ENCODE data around the gene TMEM54. TPM values are rescaled to one million over a fixed set of nuclear protein-coding genes. Genes with fewer than 3 reads are reported as not detected.

TMEM54 gene
- total and polyA plus RNA-seq, 2 donors (not counting 1 experiment from before 2014, with no cell fraction given), result 0.13 TPM; not detected in 1

DNA sequence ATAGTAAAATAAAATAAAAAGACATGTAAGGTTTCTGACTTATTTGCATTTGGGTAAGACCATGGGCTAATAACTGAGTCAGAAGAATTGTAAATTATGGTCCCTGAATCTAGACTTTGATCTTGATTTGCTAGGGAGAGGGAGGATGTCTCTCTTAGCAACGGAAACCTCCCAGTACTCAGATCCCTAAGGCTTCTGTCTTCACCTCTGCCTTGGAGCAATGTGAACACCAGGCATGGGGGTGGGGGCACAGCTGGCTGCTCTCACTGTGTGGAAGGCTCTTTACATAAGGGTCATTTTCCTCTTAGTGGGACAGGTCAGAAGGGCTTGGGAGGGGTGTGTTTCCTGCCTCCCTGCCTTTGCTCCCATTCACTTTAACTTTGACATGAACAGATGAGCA lies 17.0 kb upstream of the TMEM54 start:
- POLR2A ChIA-PET, result interaction anchor here (0.7 kb wide), 1 partner anchor 25 kb away, joined by 3 read pairs; no protein-coding TSS in a partner anchor
- H3K4me3 Mint-ChIP-seq, result no peak overlapping the region
- no peak for DNase-seq
- Histone ChIP-seq H2AFZ (ENCODE audit: insufficient read depth, low read depth, low read length, poor library complexity, severe bottlenecking) (no peak overlapping the region), H3K4me3 (ENCODE audit: control extremely low read depth in 1 of 5, extremely low read depth in 1 of 5, insufficient read depth in 1 of 5, low read depth in 2 of 5, low read length in 4 of 5) (no peak overlapping the region), H3K27ac (ENCODE audit: low read length in 2 of 2) (no peak overlapping the region), H3K9me3 (ENCODE audit: control extremely low read depth in 1 of 3, control insufficient read depth in 2 of 3, insufficient read depth in 1 of 3, low read length in 2 of 3) (peaks cover 0 to 3% (median 0%) of the 10 kb centered on the region in 3 donors), H3K27me3 (replicated peaks in 1 of 4; ENCODE audit: control extremely low read depth in 1 of 4, control insufficient read depth in 3 of 4, insufficient read depth in 4 of 4, low read length in 3 of 4) (peaks cover 0 to 49% (median 16%) of the 10 kb centered on the region in 4 experiments), H3K9ac (ENCODE audit: low read length) (no peak overlapping the region), H3K79me2 (ENCODE audit: control insufficient read depth, insufficient read depth, low read length) (no peaks in the 10 kb centered on the region), H3K36me3 (replicated peaks in 1 of 2; ENCODE audit: control extremely low read depth in 1 of 2, control insufficient read depth in 1 of 2, extremely low read depth in 1 of 2, insufficient read depth in 2 of 2, low read length in 1 of 2) (no peaks in the 10 kb centered on the region), H3K4me2 (replicated peaks; ENCODE audit: low read depth, low read length, poor library complexity, severe bottlenecking) (no peak overlapping the region), H3K4me1 (ENCODE audit: control insufficient read depth in 2 of 2, insufficient read depth in 2 of 2, low read length in 2 of 2) (no peaks in the 10 kb centered on the region), H4K20me1 (ENCODE audit: control insufficient read depth, insufficient read depth, low read length, poor library complexity, severe bottlenecking) (no peaks in the 10 kb centered on the region)
- CTCF ChIA-PET, result interaction anchor here (1.6 kb wide), 1 partner anchor 15 kb away, joined by 4 read pairs; no protein-coding TSS in a partner anchor
- no peak overlapping the region for H3K27ac Mint-ChIP-seq
- H3K4me1 Mint-ChIP-seq, result no peaks in the 10 kb centered on the region
- H3K27me3 Mint-ChIP-seq, result peaks cover 54% of the 10 kb centered on the region
- intact Hi-C loops (cut with micrococcal nuclease), result no loop called here
- no peak for ATAC-seq (ENCODE audit: low read depth)
- WGBS (ENCODE audit: insufficient coverage), result no CpG with 5 or more reads among the region's 1 CpG
- H3K9me3 Mint-ChIP-seq (ENCODE audit: insufficient read depth), result no peaks in the 10 kb centered on the region
- no peak for TF ChIP-seq EZH2 (IDR thresholded peaks at IDR 0.05; ENCODE audit: borderline replicate concordance, insufficient read depth, low read depth, low read length, poor library complexity, severe bottlenecking)
- TF ChIP-seq, protein P1, sequence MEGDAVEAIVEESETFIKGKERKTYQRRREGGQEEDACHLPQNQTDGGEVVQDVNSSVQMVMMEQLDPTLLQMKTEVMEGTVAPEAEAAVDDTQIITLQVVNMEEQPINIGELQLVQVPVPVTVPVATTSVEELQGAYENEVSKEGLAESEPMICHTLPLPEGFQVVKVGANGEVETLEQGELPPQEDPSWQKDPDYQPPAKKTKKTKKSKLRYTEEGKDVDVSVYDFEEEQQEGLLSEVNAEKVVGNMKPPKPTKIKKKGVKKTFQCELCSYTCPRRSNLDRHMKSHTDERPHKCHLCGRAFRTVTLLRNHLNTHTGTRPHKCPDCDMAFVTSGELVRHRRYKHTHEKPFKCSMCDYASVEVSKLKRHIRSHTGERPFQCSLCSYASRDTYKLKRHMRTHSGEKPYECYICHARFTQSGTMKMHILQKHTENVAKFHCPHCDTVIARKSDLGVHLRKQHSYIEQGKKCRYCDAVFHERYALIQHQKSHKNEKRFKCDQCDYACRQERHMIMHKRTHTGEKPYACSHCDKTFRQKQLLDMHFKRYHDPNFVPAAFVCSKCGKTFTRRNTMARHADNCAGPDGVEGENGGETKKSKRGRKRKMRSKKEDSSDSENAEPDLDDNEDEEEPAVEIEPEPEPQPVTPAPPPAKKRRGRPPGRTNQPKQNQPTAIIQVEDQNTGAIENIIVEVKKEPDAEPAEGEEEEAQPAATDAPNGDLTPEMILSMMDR (IDR thresholded peaks at IDR 0.05), result no peak

DNA sequence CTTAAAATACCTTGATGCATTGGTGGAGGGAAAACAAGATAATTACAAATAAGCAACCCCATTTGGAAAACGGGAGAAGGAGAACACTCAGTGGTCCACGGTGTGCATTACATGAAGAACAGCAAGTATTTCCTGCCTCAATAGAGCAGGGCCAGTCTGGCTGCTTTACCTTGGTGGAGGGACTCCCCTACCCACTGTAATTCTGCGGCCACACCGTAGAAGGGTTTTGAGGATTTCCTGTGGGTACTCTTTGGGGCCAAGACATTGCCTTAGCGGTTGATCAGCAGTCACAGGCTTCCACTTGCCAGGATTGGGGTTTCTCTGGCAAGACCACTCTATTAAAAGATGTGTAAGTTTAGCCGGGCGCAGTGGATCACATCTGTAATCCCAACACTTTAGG lies 16.3 kb upstream of the TMEM54 start:
- Histone ChIP-seq H3K4me3 (ENCODE audit: control extremely low read depth in 1 of 5, extremely low read depth in 1 of 5, insufficient read depth in 1 of 5, low read depth in 2 of 5, low read length in 4 of 5) (no peak overlapping the region), H3K9me3 (ENCODE audit: control extremely low read depth in 1 of 3, control insufficient read depth in 2 of 3, insufficient read depth in 1 of 3, low read length in 2 of 3) (peaks cover 0 to 3% (median 0%) of the 10 kb centered on the region in 3 donors), H3K27ac (ENCODE audit: low read length in 2 of 2) (no peak overlapping the region), H3K79me2 (ENCODE audit: control insufficient read depth, insufficient read depth, low read length) (no peaks in the 10 kb centered on the region), H3K4me1 (ENCODE audit: control insufficient read depth in 2 of 2, insufficient read depth in 2 of 2, low read length in 2 of 2) (no peaks in the 10 kb centered on the region), H3K4me2 (replicated peaks; ENCODE audit: low read depth, low read length, poor library complexity, severe bottlenecking) (no peak overlapping the region), H2AFZ (ENCODE audit: insufficient read depth, low read depth, low read length, poor library complexity, severe bottlenecking) (no peak overlapping the region), H4K20me1 (ENCODE audit: control insufficient read depth, insufficient read depth, low read length, poor library complexity, severe bottlenecking) (no peaks in the 10 kb centered on the region), H3K27me3 (replicated peaks in 1 of 4; ENCODE audit: control extremely low read depth in 1 of 4, control insufficient read depth in 3 of 4, insufficient read depth in 4 of 4, low read length in 3 of 4) (peaks cover 0 to 42% (median 12%) of the 10 kb centered on the region in 4 experiments), H3K9ac (ENCODE audit: low read length) (no peak overlapping the region), H3K36me3 (replicated peaks in 1 of 2; ENCODE audit: control extremely low read depth in 1 of 2, control insufficient read depth in 1 of 2, extremely low read depth in 1 of 2, insufficient read depth in 2 of 2, low read length in 1 of 2) (no peaks in the 10 kb centered on the region)
- Mint-ChIP-seq H3K9me3 (ENCODE audit: insufficient read depth) (no peaks in the 10 kb centered on the region), H3K4me1 (no peaks in the 10 kb centered on the region), H3K27ac (no peak overlapping the region), H3K4me3 (no peak overlapping the region), H3K27me3 (peaks cover 48% of the 10 kb centered on the region)
- WGBS (ENCODE audit: insufficient coverage), result 0% methylated on average over 4 of the region's 7 CpGs
- ChIA-PET CTCF (no interaction called here), POLR2A (no interaction called here)
- no peak for ATAC-seq (ENCODE audit: low read depth)
- intact Hi-C loops (cut with micrococcal nuclease), result no loop called here
- no peak for DNase-seq
- no peak for TF ChIP-seq EZH2 (IDR thresholded peaks at IDR 0.05; ENCODE audit: borderline replicate concordance, insufficient read depth, low read depth, low read length, poor library complexity, severe bottlenecking)
- TF ChIP-seq, protein P1 (IDR thresholded peaks at IDR 0.05), result no peak
